Aorta (tissue), 5 donors: Measurements from ENCODE around the gene JPH3. TPM values are rescaled to one million over a fixed set of nuclear protein-coding genes. Genes with fewer than 3 reads are reported as not detected.

Experiments used
- ATAC-seq: fragments of 200-7000 bp; cut with Tn5 transposase; one replicate; pipeline ENCODE4 v1.9.1; 2022; ENCODE audit warnings: moderate library complexity; ENCODE audit not compliant: low FRiP score
- DNase-seq, 2 donors: peaks; one replicate each; pipeline ENCODE4 v3.0.0-alpha.2; 2020
- H3K27ac ChIP-seq, 2 donors: one replicate each; pipeline ENCODE4 v1.5.1; 2013; ENCODE audit warnings: low read length in 2 of 2, mild to moderate bottlenecking in 2 of 2, moderate library complexity in 2 of 2, control low read depth in 1 of 2, inconsistent platforms in 1 of 2, low read depth in 1 of 2
- H3K27me3 ChIP-seq, 2 donors: one replicate each; pipeline ENCODE4 v1.6.1; 2013; ENCODE audit warnings: control low read depth in 1 of 2, low read length in 1 of 2, mild to moderate bottlenecking in 1 of 2, moderate library complexity in 1 of 2; ENCODE audit not compliant: insufficient read depth in 2 of 2, control insufficient read depth in 1 of 2
- H3K36me3 ChIP-seq, 2 donors: one replicate each; pipeline ENCODE4 v1.6.1; 2013; ENCODE audit warnings: control low read depth in 1 of 2, low read length in 1 of 2, mild to moderate bottlenecking in 1 of 2; ENCODE audit not compliant: insufficient read depth in 2 of 2, control insufficient read depth in 1 of 2
- H3K4me1 ChIP-seq, 2 donors: one replicate each; pipeline ENCODE4 v1.6.1; 2013; ENCODE audit warnings: low read length in 2 of 2, control low read depth in 1 of 2, mild to moderate bottlenecking in 1 of 2, moderate library complexity in 1 of 2; ENCODE audit not compliant: insufficient read depth in 2 of 2, control insufficient read depth in 1 of 2
- H3K4me3 ChIP-seq, 2 donors: one replicate each; pipeline ENCODE4 v1.5.1; 2013; ENCODE audit warnings: low read length in 2 of 2, control low read depth in 1 of 2, mild to moderate bottlenecking in 1 of 2
- H3K9me3 ChIP-seq: one replicate; pipeline ENCODE4 v1.6.1; 2013; ENCODE audit warnings: mild to moderate bottlenecking, low read length; ENCODE audit not compliant: control insufficient read depth
- WGBS, 2 donors: extraction: QIAGEN DNeasy Blood & Tissue Kit; methylation state at CpG; one replicate each; pipeline ENCODE4 v1.1.7; 2013; 5-methylcytosine and 5-hydroxymethylcytosine counted together
- intact Hi-C, 2 donors: fragments of 100-400 bp; cut with DNase I; formaldehyde crosslinking; loops; one replicate each; pipeline versions ENCODE4 v1.14.2 to v1.15.0; 2022
- polyA plus RNA-seq, 2 donors: library from polyadenylated mRNA; stranded (reverse); fragments of 200-250 nt; gene quantifications; one replicate each; pipeline ENCODE4 v1.2.3, GENCODE V29; 2013
- total RNA-seq, 2 donors: library from RNA; stranded (reverse); fragmentation: NEBNext Ultra II Directional; extraction: Animal tissue kit (Norgen Biotek cat#: 25700); gene quantifications; one replicate each; pipeline ENCODE4 v1.2.1, GENCODE V29; 2021
- donor health status: healthy with polysubstance abuse.
- donor health status: Bipolar disorder and iron deficiency.
- donor health status: DM: no; HTN: no; CAD: no.
- donor health status: DM: no; HTN: no; CAD: no.
- donor health status: DM: yes; HTN: yes; CAD: no.

JPH3 gene
- total and polyA plus RNA-seq, 4 donors: 0.21 to 0.26 TPM; not detected in 2

DNA sequence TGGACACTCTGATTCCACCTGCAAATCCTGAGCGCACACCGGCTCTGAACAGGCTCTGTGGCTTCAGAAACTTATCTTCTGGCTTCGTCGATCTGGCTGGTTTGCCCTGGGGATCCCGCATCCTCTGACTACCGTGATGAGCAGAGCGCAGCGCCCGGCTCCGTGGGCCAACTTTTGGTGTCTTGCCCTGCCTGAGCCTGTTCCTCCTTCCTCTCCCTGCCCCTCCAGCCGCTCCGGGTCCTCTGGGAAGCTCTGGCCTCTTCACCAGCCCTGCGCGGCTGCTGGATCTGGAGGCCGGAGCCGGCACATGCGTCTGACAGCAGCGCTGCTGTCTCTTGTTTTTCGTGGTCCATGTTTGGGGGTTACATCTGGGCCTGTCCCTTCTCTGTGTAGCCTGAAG lies 65.6 kb downstream of the JPH3 start:
- Histone ChIP-seq H3K9me3 (no peaks in the 10 kb centered on the region), H3K36me3 (no peaks in the 10 kb centered on the region), H3K4me3 (no peak overlapping the region), H3K27me3 (no peaks in the 10 kb centered on the region), H3K4me1 (no peaks in the 10 kb centered on the region), H3K27ac (no peak overlapping the region)
- 86% methylated on average over 19 of the region's 19 CpGs for WGBS, 2 donors
- DNase-seq (no peak), ATAC-seq (no peak)
- intact Hi-C loops: no loop called here

- no peak for ATAC-seq
- Histone ChIP-seq H3K27me3 (no peaks in the 10 kb centered on the region), H3K36me3 (no peaks in the 10 kb centered on the region), H3K4me3 (no peak overlapping the region), H3K4me1 (no peaks in the 10 kb centered on the region), H3K27ac (no peak overlapping the region), H3K9me3 (no peaks in the 10 kb centered on the region)
- no peak for DNase-seq
- WGBS, 2 donors: 71 to 74% methylated on average over 19 to 21 of the region's 21 CpGs
- intact Hi-C loops: no loop called here
These were observed 67.4 kb downstream of the JPH3 start for GRCh38 chr16:87669672-87670071.

GRCh38 chr16:87671221-87671620 lies 68.9 kb downstream of the JPH3 start:
- Histone ChIP-seq H3K27ac (no peak overlapping the region), H3K4me1 (no peaks in the 10 kb centered on the region), H3K4me3 (no peak overlapping the region), H3K27me3 (no peaks in the 10 kb centered on the region), H3K9me3 (no peaks in the 10 kb centered on the region), H3K36me3 (no peaks in the 10 kb centered on the region)
- DNase-seq (no peak), ATAC-seq (no peak)
- intact Hi-C loops: no loop called here
- 90 to 92% methylated on average over 9 to 13 of the region's 13 CpGs for WGBS, 2 donors

DNA sequence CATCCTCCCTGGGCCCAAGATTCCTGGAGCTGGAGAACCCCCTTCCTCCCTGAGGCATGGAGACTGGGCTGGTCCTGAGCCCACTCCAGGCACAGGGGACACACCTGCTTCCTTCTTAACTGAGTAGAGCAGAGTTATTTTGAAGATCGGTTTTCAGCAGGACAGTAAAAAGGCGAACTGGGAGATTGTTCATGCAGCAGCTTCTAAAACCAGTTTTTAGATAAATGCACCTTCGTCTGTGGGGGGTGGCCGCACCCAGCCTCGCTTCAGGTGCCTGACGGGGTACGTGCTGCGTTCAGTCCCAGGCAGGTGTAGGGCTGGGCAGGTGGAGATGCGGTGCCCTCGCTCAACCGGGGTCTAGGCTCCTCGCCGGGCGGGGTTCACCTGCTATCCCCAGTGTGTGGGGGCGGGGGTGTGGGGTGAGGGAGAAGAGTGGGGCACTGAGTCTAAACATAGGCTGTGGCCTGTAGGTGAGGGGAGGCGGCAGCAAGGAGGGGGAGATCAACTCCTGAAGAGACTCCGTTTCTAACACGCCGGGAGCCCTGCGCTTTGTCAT lies 69.5 kb downstream of the JPH3 start:
- DNase-seq (no peak), ATAC-seq (no peak)
- Histone ChIP-seq H3K27ac (no peak overlapping the region), H3K27me3 (no peaks in the 10 kb centered on the region), H3K4me1 (no peaks in the 10 kb centered on the region), H3K36me3 (no peaks in the 10 kb centered on the region), H3K9me3 (no peaks in the 10 kb centered on the region), H3K4me3 (no peak overlapping the region)
- intact Hi-C loops: no loop called here
- WGBS, 2 donors: 86 to 87% methylated on average over 20 of the region's 20 CpGs

GRCh38 chr16:87674419-87674818 lies 72.1 kb downstream of the JPH3 start:
- intact Hi-C loops: no loop called here
- DNase-seq (no peak), ATAC-seq (no peak)
- 87% methylated on average over 5 of the region's 5 CpGs for WGBS, 2 donors
- Histone ChIP-seq H3K9me3 (no peaks in the 10 kb centered on the region), H3K27ac (no peak overlapping the region), H3K27me3 (no peaks in the 10 kb centered on the region), H3K36me3 (no peaks in the 10 kb centered on the region), H3K4me1 (no peaks in the 10 kb centered on the region), H3K4me3 (no peak overlapping the region)

- Histone ChIP-seq H3K27ac (no peak overlapping the region), H3K27me3 (no peaks in the 10 kb centered on the region), H3K4me3 (no peak overlapping the region), H3K9me3 (no peaks in the 10 kb centered on the region), H3K4me1 (no peaks in the 10 kb centered on the region), H3K36me3 (no peaks in the 10 kb centered on the region)
- intact Hi-C loops: no loop called here
- ATAC-seq (no peak), DNase-seq (no peak)
- WGBS, 2 donors: 20 to 29% methylated on average over 14 to 15 of the region's 15 CpGs
These were observed 72.9 kb downstream of the JPH3 start for GRCh38 chr16:87675111-87675719.

- Histone ChIP-seq H3K27ac (no peak overlapping the region), H3K4me1 (no peaks in the 10 kb centered on the region), H3K4me3 (no peak overlapping the region), H3K27me3 (no peaks in the 10 kb centered on the region), H3K9me3 (no peaks in the 10 kb centered on the region), H3K36me3 (no peaks in the 10 kb centered on the region)
- intact Hi-C loops: no loop called here
- DNase-seq (no peak), ATAC-seq (no peak)
- 77 to 81% methylated on average over 5 of the region's 5 CpGs for WGBS, 2 donors
These were observed 75.5 kb downstream of the JPH3 start for GRCh38 chr16:87677830-87678229.

DNA sequence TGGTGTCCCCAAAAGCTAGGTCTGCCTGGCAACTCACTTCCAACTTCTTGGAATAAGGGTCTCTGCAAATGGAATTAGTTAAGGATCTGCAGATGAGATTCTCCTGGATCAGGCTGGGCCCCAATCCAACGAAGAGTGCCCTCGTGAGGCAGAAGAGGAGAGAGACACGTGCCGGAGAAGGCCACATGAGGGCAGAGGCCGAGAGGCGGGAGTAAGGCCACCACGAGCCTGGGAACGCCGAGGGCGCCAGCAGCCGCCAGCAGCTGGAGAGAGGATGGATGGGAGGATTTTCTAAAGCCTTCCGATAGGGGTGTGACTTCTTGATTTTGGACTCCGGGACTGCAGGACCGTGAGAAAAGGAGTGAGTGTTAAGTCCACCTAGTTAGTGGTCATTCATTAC lies 76.3 kb downstream of the JPH3 start:
- Histone ChIP-seq H3K9me3 (no peaks in the 10 kb centered on the region), H3K27ac (no peak overlapping the region), H3K4me1 (no peaks in the 10 kb centered on the region), H3K27me3 (no peaks in the 10 kb centered on the region), H3K4me3 (no peak overlapping the region), H3K36me3 (no peaks in the 10 kb centered on the region)
- intact Hi-C loops: no loop called here
- WGBS, 2 donors: 30 to 63% methylated on average over 14 of the region's 14 CpGs
- no peak for DNase-seq
- ATAC-seq: no peak

DNA sequence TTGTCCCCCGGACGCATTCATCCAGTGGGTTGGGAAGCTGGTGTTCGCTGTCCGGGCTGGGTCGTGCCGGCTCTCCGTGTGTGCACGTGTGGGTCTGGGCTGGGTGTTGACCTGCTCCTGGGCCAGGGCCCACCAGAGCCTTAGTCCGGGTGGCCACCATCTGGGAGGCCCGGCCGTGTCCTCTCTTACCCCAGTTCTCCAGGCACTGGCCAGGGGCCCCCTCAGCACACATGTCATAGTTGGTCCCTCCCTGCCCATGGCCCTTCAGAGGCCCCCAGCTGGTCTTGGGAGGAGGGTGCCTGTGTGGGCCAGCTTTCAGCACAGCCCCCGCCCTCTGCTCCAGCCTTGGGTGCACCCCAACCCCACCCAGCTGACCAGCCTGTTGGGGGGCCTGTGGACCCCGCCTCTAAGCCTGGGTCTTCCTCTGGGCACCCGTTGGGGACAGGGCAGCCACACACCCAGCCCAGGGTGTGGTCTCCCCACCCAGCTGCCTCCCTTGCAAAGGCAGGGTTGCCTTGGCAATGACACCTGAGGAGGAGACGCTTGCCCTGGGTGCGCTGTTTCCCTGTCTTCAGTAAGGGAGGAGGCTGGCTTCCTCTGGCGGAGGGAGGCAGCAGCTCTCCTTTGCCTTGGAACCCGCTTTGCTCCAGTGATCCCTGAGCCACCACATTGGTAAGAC lies 77.4 kb downstream of the JPH3 start:
- Histone ChIP-seq H3K9me3 (no peaks in the 10 kb centered on the region), H3K4me3 (no peak overlapping the region), H3K27me3 (no peaks in the 10 kb centered on the region), H3K4me1 (no peaks in the 10 kb centered on the region), H3K27ac (no peak overlapping the region), H3K36me3 (no peaks in the 10 kb centered on the region)
- 85 to 86% methylated on average over 17 to 18 of the region's 18 CpGs for WGBS, 2 donors
- no peak for ATAC-seq
- DNase-seq: no peak
- intact Hi-C loops: no loop called here
